M059J (cell line): ENCODE measurements around the gene NCK1. TPM values are rescaled to one million over a fixed set of nuclear protein-coding genes. Genes with fewer than 3 reads are reported as not detected.
A peak's percentile ranks its signal among the peaks of the same experiment; 100 is the strongest.
"Not testable (repeated sequence)": the region's sequence is repeated elsewhere in the genome, so short reads cannot be mapped to it uniquely, and the experiment has no call there.

Experiments used
- DNase-seq: peaks from one replicate; pipeline ENCODE4 v3.0.0-alpha.2; 2012; ENCODE audit warnings: low read depth
- total RNA-seq: library from RNA; depleted of rRNA; stranded (reverse); fragments of >200 nt; shearing (Covaris generic); gene quantifications from 2 replicates; pipeline ENCODE4 v1.2.3, GENCODE V29; 2014

NCK1 gene
- total RNA-seq, 1 experiment from 2014 or later: 77.8 TPM

- DNase-seq: peak; percentile 81
These were observed 762 bp downstream of the NCK1 start for GRCh38 chr3:136862617-136863322.

- DNase-seq: no peak
These were observed 7.3 kb downstream of the NCK1 start for GRCh38 chr3:136869282-136869681.

DNA sequence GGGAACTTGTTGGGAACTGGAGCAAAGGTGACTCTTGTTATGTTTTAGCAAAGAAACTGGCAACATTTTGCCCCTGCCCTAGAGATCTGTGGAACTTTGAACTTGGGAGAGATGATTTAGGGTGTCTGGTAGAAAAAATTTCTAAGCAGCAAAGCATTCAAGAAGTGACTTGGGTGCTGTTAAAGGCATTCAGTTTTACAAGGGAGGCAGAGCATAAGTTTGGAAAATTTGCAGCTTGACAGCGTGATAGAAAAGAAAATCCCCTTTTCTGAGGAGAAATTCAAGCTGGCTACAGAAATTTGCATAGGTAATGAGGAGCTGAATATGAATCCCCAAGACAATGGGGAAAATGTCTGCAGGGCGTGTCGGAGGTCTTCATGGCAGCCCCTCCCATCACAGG, 10.2 kb downstream of the NCK1 start:
- DNase-seq: not testable (repeated sequence)

GRCh38 chr3:136879510-136879909, 17.5 kb downstream of the NCK1 start:
- DNase-seq: not testable (repeated sequence)

- peak; percentile 45 for DNase-seq
These were observed 20.6 kb downstream of the NCK1 start for GRCh38 chr3:136882571-136882970.

DNA sequence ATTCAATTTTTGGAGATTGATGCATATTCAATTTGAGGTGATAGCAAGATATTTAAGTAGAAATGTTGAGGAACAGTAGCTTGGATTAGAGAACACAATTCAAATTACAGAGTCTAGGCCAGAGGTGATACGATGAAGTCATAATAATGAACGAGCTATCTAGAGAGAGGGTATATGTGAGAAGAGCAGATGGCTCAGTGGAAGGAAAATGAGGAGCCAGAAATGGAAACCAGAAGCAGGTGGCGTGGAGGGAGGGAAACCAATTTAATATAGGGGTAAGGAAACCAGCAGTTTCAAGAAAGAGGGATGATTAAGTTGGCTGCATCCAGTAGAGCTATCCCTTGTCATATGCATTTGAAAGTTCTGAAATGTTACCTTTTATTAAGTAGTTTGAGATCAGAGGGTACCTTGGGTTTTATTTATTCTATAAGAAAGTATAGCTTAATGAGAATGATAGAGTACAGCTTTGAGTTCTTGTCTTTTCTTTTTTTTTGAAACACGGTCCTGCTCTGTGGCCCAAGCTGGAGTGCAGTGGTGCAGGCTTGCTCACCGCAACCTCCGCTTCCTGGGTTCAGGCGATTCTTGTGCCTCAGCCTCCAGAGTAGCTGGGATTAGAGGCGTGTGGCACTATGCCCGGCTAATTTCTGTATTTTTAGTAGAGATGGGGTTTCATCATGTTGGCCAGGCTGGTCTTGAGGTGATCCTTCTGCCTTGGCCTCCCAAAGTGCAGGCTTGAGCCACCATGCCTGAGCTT, 22.1 kb downstream of the NCK1 start:
- no peak for DNase-seq

GRCh38 chr3:136885357-136886213, 23.6 kb downstream of the NCK1 start:
- no peak for DNase-seq

GRCh38 chr3:136889947-136890346, 27.9 kb downstream of the NCK1 start:
- no peak for DNase-seq

- DNase-seq: no peak
These were observed 30.2 kb downstream of the NCK1 start for GRCh38 chr3:136891934-136892855.

DNA sequence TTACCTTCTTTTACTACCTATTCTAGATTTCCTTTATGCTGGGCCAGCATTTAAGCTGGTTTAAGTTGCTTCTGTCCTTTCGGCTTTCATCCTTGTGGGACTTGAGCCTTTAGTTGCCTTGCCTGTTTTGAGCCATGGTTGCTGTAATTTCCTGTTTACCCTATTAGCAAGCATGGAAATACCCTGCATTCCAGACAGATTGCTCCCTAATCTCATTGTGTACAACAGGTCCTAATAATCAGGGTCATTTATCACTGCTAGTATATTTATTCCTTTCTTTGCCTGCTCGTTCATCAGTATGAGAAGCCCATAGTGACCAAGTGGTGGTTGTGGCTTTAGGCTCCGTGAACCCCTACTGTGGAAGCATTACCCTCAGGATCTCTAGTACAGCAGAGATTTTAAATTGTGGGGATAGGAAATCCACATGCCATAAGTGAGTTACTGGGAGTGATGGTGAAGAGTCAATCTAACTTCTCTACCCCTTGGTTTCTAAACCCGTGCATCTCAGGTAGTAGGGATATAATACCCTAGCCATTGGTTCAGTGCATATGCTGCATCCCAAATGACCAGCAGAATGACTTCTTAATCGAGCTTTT, 31.9 kb downstream of the NCK1 start:
- DNase-seq: peak; percentile 93

DNA sequence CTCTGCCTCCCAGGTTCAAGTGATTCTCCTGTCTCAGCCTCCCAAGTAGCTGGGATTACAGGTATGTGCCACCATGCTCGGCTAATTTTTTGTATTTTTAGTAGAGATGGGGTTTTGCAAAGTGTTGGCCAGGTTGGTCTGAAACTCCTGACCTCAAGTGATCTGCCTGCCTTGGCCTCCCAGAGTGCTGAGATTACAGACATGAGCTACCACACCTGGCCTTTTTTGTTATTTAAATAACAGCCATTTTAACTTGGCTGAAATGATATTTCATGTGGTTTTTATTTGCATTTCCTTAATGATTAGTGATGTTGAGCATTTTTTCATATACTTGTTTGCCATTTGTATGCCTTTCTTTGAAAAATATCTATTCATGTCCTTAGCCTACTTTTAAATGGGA, 35.2 kb downstream of the NCK1 start:
- DNase-seq: not testable (repeated sequence)

DNA sequence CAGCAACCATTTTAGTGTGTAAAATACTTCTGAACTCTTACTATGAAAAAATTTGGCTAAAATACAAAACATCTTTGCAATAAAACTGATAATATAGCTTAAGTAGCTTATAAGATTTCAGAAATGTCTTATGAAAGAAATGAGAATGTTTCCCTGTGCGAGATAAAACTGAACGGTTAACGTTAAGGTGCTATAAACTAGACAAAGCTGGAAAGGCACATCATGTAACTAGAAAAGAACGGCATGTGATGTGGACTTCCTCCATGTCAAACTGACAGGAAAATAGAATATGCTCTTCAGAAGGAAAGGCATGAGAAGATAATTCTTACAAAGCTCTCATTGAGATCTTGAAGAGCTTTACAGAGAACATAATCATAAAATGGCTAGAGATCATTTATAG, 36.5 kb downstream of the NCK1 start:
- DNase-seq: no peak

DNA sequence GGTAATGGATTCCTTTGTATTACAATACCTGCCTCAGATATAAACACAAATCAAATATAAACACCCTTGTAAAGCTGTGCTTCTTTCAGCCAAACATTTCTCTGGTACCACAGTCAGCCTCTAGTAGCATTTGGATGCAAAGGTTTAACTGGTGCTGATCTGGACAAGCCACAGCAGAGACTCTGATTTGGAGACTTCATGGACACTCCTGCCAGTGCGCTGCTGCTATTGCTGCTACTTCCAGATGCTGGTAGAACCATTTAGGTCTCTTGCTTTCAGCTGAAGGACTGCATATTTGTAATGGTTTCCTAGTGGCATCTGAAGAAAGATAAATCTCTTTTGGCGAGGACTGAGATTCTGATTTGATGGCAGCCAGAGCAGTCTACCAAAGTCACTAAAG, 36.9 kb downstream of the NCK1 start:
- DNase-seq: peak; percentile 21

DNA sequence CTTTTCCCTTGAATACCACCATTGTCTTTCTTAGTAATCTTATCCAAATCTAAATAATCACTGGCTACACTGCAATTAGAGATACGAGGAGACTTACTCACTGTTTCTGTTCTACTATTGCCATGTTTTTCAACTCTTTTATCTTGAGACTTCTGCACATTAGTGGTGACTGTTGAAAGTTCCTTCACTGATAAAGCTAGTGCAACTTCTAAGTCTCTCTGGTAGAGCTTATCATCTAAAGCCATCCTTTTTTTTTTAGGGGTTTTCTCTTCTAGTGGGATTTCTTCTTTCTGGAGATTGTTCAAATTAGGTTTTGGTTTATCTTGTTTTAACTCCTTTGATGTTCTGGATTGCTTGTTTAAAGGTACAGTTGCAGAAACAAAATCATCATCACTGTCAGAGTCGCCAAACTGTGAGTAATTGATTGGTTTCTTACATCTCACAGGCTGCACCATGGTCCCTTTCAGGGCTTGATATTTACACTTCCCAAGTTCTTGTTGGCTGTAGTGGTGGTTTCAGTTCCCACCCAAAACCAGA, 37.7 kb downstream of the NCK1 start:
- peak; percentile 32 for DNase-seq

- not testable (repeated sequence) for DNase-seq
These were observed 38.7 kb downstream of the NCK1 start for GRCh38 chr3:136900694-136901093.

GRCh38 chr3:136901391-136901790, 39.4 kb downstream of the NCK1 start:
- no peak for DNase-seq

- DNase-seq: not testable (repeated sequence)
These were observed 40.5 kb downstream of the NCK1 start for GRCh38 chr3:136902530-136902929.

DNA sequence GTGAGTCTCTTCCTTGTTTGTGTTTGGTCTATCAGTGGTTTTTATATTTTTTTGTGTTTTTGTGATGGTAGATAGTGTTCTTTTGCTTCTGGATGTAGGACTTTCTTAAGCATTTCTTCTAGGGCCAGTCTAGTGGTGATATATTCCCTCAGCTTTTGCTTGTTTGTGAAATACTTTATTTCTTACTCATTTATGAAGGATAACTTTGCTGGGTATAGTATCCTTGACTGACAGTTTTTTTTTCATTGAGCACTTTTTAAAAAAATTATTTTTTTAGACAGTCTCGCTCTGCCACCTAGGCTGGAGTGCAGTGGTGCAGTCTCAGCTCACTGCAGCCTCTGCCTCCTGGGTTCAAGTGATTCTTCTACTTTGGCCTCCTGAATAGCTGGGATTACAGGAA, 41.9 kb downstream of the NCK1 start:
- DNase-seq: no peak

GRCh38 chr3:136904746-136905145, 42.7 kb downstream of the NCK1 start:
- no peak for DNase-seq

DNA sequence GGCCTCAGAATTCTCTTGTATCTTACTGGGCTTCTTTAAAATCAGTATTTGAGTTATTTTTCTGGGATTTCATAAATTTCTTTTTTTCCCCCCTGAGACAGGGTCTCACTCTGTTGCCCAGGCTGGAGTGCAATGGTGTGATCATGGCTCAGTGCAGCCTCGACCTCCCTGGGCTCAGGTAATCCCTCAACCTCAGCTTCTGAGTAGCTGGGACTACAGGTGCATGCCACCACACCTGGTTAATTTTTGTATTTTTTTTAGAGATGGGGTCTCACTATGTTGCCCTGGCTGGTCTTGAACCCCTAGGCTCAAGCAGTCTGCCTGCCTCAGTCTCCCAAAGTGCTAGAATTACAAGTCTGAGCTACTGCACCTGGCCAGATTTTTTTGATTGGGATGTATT, 43.5 kb downstream of the NCK1 start:
- DNase-seq: no peak

- no peak for DNase-seq
These were observed 44.7 kb downstream of the NCK1 start for GRCh38 chr3:136906725-136907124.
